NAMALWA (cell line): ENCODE measurements around the gene PAX3.

Source experiments
- DNase-seq: peaks from one replicate; pipeline ENCODE4 v3.0.0-alpha.2; 2015; ENCODE audit warnings: low spot score

PAX3 gene

DNA sequence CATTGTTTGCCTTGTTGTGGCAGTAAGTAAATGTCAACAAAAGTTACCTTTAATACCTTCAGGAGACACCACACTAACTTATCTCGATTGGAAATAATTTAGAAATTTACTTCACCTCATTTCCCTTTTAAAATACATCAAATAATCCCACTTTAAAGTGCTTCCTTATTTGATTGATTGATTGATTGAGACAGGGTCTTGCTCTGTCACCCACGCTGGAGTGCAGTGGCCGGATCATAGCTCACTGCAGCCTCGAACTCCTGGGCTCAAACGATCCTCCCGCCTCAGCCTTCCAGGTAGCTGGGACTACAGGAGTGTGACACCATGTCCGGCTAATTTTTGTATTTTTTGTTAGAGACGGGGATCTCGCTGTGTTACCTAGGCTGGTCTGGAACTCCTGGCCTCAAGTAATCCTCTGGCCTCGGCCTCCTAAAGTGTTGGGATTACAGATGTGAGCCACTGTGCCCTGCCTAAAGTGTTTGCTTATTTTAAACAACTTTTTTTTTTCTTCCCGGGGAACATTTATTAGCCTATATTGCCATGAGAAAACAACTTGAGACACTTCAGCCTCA, 12.0 kb upstream of the PAX3 start:
- DNase-seq, result no peak

DNA sequence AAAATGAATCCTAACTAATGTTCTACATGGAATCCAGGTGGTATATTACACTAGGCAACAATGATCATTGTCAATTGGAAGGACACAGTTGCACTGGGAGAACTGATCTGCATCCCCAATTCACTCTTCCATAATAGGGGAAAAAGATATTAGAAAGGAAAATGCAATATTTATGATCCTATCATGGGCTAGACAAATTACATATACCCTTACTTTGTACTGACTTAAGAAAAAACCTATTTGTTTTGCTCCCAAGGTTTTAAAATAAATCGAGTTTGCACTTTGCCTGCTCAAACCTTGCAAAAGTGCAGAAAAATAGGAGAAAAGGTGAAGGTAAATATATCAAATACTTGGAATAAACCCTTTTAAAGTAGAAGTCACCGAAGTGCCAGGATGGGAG, 11.0 kb upstream of the PAX3 start:
- DNase-seq, result no peak

DNA sequence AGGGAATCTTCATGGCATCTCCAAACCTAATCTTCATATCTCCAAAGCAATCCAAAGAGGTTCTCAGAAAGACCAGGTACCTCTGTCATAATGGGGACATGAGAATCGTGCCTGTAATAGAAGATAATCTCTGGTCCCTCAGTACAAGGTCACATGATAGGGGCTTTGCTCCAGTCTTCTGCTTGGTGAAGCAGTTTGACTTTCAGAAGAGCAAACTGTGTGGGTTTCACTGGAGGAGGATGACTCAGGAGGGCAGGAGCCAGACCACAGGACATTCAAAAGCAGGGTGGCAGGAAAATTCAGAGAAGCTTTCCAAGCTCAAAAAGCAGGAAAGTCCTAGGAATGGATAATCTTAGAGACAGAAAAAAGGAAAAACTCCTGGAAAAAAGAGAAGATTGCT, 10.6 kb upstream of the PAX3 start:
- no peak for DNase-seq

DNA sequence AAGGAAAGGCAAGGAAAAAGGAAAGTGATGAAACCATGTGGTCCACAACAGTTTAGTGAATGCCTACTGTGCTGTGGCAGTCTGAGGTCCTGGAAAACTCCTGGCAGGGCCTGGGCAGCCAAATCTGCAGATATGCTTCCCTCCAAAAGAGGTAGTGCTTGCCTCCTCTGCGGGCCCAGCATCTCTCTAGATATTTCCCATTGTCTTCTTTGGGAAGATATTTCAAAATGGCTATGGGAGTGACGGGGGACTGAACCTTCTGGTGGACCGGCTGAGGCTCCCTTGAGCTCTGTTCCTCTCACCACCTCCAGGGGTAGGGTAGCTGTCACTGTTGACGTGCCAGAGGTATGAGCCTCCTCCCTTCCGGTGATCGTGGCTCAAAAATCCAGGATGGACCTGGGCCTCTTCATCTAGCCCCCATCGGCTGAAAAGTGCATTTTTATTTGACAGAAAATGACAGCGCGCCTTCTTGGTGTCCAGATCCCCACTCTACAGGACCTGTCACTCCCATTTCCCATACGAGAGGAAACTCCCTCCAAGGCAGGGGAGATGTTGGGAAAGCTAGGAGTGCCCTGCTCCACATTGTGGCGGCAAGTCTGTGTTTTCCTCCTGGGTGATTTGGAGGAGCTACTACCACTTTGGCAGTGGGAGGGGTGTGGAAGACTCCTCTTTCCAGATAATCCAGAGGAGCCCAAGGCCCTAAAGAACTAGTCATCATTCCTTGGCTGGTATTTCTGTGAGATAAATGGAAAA, 9.4 kb upstream of the PAX3 start:
- DNase-seq, result no peak

DNA sequence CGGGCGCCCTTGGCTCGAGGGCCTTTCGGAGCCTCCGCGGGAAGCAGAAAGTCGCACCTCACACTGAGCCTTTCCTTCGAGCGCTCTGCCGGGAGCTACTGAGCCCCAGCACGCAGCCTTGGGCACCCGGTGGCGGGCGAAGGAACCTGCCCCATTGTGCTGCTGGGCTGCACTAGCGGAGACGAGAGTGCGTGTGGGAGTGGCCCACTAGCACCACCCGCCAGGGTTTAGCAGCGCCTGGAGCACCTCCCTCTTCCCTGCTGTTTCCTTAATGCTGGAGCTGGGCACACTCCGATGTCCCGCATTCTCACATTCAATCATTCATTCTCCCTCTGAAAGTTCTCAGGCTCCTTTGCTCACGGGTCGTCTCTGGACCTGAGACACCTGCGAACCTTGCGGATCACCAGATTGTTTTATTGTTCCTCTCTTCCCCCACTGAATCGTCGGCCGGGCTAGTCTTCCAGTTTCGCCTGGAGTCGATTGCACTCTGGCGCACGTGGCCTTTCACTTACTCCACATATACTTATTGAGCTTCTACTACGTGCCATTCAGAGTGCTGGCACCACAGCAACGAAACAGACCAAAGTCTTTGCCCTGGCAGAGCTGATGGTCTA, 8.5 kb upstream of the PAX3 start:
- no peak for DNase-seq

DNA sequence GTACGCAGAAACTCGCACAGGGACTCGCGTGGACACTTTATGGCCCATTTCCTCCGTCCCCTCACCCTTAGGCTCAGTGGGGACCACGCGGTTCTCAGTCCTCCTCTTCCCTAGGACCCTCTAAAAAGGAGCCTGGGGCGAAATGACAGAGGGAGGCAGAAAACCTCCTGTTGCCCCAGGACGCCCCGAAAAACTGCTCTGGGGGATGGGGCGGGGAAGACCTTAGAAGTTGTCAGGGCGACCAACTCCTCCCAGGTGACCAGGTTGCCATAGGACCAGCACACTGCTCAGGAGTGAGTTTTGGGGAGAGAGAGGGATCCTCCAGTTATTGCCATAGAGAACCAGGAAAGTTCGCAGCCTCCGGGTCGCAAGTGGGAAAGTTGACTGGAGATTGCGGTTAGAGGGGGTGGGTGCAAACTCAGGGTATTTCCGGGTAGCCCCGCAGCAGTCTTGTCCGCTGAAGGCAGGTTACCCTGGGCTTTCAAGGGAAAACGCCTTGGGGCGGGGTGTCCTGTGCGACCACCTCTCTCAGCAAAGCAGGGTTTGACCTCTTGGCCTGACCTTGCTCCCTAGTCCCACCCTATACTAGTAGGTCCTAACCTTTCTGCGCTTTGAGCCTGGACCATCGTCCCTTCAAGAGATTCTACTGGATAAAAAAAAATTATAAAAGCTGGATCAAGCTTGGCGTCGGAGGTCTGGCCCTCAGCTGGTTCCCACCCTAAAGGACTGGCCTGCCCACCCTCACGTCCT, 7.8 kb upstream of the PAX3 start:
- no peak for DNase-seq

DNA sequence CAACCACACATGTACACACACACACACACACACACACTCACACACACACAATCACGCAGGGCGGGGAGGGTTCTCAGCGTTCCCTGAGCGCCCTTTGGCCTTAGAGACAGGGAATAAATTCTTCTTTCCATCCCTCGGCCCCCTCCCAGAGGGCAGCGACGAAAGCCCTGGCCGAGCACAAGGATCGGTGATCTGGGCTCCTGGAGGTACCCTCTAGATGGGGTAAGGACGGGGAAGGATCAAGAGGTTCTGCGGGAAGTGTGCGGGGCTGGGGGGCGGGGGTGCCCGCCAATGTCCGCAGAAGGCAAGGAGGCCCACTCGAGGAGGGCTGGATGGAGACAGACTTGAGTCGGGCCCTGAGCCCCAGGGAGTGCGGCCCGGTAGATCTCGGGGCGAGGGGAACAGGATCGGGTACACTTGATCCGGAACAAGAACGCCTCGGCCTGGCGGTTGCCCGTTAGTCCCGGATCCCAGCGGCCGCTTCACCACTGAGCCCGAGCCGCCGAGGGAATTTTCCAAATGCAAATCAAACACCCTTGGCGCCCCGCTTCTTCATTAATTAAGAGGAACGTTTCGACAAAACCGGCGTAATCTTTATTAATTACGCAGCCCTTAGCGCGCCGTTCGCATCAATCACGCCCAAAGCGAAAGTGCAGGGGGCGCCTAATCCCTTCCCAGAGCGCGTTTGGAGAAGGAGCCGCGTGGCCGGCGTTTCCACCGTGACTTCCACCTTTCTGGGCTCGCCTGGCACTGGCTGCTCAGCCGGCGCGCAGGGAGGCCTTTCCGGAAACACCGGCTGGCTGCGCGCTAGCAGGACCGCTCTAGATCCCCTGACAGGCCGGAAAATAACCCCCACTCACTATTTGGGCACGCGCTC, 7.0 kb upstream of the PAX3 start:
- no peak for DNase-seq

DNA sequence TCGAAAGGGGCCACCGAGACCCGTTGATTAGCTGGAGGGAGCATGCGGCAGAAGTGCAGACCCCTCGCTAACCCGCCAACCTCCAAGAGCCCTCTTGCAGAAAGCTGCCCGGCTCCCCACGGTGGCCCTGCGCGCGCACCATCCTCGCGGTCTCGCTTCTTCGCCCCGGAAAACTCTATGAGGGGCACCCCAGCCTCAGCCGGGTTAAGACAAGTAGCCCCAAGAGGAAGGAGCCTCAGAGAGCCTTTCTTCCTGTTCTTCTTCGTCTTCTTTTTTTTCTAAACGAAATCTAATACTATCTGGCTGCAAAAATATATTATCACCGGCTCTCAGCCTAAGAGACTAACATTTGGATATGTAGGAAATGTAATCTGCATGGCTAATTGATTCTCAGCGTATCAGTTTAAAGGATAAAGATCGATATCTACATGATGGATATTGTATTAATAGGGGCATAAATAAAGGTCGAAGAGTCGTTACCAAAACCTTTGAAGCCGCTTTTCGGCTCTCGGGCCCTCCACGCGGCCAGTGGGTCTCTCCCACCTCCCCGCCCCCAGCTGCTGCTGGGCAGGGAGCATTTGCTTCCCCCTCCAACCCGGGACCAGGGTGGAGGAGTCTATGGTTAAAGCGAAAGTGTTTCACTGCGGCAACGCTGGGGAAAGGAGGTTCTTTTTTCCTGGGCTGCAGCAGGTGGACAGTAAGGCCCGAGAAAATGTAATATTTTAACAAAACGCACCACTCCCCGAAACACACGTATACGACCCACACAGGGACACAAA, 6.1 kb upstream of the PAX3 start:
- no peak for DNase-seq

DNA sequence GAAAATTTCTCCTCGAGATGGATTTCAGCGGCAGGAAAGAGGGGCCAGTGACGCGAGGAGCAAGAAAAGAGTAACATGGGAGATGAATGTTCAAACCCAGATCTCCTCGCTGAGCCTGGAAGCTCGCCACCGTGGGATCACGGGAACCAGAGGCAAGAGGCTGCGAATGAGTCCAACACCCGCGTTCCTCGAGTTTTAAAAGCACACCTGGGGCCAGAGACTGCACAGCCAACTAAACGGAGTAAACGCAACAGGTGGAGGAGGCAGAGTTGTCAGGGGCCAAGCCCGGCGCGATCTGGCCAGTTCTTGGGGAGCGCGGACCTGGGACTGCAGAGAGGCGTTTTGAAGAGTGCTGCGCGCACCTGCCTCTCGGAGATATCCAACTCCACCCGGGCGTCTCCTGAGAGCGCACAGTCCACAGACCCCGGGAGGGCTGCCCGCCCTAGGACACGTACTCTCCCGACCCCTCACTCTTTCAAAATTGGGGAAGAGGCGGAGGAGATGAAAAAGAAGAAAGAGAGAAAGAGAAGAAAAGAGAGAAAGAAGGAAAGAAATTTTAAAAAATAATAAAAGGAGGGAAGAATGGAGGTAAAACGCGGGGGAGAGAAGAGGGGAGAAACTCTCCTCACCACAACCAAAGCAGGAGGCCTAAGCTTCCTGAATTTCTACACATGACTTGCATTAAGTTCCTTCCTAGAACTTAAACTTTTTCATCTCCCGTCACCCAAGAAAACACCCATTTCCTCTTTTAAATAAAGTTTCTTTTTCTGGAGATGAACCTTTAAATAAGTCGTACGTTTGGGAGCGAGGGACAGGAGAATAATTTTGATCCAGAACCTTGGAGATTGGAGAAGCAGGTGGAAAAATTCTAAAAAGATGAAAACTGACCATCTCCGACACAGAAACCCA, 5.3 kb upstream of the PAX3 start:
- no peak for DNase-seq

DNA sequence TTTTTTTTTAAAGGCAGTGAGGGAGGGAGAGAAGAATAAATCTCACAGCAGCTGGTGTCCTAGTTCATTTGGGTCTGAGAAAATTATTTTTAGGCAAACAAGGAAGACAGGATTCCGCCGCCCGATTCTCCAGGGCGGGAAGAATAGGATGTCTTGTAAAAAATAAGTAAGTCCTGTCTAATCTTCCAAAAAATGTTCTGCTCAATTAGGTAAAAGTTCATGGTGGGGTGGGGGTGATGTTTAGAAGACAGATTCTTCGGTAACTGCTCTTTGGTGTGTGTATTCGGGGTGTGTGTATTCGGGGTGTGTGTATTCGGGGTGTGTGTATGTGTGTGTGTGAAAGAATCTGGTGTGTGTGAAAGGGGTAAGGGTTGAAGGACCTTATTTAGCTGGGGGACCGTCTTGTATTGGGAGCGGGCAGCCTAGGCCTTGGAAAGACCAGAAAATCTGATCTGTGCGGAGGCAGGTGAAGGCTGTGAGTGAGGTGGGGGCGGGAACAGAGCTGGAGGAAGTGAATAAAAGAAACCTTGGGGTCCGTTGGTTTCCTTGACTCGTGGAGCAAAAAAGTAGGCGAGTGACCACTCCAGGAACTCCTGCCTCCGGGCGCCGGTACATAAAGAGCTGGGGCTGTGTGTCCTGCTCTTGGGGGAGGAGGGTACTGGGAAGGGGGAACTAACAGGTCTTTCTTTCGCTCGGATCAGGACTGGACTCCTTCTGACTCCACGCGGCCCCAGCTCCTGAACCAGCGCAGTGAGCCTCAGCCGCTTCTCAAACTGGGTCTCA, 4.4 kb upstream of the PAX3 start:
- DNase-seq, result no peak

DNA sequence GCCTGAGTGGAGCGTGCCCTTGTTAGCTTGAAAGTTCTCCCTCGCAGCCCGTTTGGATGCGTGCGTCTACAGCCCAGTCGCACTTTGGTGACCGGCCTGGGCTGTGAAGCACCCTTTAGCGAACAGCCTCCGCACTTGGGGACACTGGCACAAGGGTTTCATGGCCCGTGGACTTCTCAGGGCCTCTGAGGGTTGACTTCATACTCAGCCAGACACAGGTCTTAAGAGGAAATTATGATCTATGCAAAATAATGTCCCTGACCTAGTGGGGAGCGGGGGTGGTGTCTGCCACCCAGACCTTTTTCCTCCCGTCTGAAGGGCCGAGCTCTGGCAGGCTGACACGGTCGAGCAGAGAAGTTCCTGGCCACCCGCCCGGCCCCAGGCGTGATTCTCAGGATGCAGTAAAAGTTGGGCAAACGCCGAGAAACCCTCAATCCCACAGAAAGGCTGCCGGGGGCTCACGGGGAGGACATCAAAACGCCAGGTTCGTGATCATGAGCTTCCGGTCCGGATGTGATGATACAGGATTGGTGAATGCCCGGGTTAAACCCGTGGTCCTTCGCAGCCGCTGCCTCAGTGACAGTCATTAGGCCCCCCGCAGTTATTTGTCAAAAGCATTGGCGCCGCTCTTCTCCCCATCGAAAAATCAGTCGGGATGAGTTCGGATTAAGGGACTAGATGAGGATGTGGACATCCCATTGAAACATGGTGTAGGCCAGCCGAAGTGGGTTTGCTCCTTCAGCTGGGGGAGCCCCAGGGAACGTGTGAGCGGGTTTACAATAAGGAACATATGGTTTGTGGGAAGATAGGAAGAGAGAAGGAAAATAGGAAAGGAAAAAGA, 3.6 kb upstream of the PAX3 start:
- DNase-seq, result no peak

DNA sequence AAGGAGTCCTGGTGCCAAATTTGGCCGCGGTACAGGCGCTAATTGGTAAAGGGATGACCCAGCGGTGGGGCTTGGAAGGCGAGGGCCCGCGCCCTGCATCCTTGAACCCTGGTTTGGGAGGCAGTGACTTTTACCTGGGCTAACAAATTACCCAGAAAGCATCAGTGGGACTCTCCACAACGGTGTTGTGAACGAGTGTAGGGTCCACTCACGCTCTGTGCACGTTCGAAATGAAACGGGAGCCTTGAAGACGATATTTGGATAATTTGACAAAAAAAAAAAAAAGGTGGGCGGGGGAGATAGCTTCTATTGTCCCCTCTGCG, 3.0 kb upstream of the PAX3 start:
- no peak for DNase-seq

DNA sequence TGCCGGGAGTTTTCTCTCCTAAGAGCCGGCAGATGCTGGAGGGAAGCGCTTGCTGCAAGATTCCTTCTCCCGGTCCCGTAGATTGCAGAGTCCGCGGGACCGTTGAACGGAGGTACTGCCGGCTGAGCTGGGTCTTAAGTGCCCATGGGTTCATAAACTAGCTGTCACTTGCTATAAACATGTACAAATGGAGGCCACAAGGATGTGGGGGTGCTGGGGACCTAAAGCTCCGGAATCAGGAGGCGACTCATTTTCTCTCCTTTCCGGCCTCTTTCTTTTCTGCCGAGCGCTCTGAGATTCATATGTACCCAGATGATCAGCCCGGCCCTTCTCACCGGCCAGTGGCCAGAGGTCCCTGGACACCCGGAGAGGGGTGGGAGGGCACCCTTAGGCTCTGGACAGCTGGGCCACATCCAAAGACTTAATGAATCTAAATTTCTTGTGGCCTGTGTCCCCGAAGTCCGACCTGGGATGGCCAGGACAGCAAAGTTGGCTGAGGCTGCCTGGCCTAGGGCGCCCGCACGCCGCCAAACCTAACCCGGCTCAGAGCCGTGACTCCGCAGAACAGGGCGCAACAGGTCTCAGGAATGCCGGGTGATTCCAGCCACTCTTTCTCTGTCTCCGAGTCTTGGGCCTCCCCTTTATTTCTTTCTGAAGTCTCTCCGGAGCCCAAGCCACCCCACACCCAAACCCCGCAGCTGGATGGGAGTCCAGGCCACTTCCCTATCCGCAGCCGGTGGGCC, 2.4 kb upstream of the PAX3 start:
- no peak for DNase-seq

DNA sequence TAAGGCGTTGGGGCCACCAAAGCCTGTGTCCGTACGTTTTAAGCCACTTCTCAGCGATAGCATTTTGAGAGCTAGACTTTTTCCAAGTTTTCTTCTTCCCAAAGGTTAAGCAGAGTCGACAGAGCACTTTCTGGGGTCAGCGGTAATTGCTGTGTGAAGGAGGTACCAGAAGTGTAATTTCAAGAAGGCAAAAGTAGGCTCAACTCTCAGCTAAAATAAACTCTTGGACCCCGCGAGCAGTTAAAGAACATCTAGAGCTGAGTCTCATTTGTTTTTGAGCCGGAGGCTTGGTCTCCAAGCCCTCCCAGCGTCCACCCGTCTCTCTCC, 1.9 kb upstream of the PAX3 start:
- DNase-seq, result no peak

DNA sequence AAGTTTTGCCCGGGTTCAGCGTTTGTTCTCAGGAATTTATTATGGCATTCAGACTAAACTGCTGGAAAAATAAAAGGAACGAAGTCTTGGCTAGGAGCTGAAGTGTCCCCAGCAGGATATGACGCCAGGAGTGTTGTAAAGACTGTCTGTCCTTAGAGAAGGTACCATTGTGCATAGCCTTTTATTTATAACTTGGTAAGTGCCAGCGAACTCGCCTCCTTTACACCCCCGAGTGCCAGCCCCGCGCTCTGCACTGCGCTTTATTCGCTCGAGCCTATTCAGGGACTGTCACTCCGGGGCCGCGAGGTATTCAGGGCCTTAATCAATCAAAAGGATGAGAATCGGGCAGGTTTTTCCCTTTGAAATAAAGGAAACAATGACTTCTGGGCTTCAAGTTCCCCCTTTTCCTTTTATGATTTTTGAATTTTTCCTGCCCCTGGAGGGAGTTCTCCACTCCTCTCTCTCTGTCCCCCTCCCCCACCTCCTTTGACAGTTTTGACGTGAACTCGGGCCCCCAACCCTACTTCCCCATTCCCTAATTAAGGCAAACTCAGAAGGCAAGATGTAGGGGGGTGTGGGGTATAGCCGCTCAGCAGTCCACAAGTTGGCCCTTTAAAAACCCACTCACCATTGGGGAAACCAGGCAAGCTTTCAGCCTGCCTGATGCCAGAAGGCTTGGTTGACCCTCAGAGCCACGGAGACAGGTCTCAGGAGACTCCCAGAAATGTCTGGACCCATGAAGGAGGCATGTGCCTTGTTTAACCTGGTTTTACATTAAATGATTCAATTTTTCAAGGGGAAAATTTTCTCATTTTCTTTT, 1.3 kb upstream of the PAX3 start:
- DNase-seq, result no peak

DNA sequence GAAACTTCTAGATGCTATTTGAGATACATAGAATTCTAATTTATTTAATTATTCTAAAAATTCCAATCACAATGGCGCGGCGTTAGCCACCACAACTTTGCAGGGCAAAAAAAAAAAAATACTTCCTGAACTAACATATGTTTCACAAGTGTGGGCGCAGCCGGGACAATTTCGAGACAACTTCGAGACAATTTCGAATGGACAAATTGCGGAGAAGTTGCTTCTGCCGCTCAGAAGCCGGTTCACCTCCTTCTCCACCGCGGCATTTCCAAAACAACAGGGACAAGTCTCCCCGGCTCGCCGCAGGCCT, 842 bp downstream of the PAX3 start:
- DNase-seq, result no peak

DNA sequence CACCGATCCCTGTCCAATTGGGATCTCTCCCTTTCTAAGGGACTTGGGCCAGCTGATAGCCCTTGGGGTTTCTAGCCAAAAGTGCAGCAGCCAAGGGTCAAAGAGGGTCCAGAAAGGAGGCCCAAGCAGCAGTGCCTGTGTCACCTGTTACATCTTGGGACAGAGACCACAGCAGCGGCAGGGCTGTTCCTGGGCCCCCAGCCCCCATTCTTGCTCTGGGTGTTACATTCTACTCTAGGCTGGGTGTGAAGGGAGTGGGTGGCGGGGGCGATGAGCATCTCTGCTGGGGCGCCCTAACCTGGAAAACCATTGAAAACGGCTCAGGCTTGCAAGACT, 1.2 kb downstream of the PAX3 start:
- no peak for DNase-seq
